GM23248 (cell line): ENCODE data around the gene BRF1. TPM values are rescaled to one million over a fixed set of nuclear protein-coding genes. Genes with fewer than 3 reads are reported as not detected.
"Not testable (repeated sequence)": the region's sequence is repeated elsewhere in the genome, so short reads cannot be mapped to it uniquely, and the experiment has no call there.

ENCODE experiments used
- DNase-seq: peaks from one replicate; pipeline ENCODE4 v3.0.0-alpha.2; 2015
- H2AFZ ChIP-seq: fragments of 200-600 bp; sonication (generic); 2 replicates; pipeline ENCODE4 v1.6.1; 2016; ENCODE audit warnings: antibody characterized with exemption
- H3F3A ChIP-seq: fragments of 200-600 bp; sonication (generic); 2 replicates; pipeline ENCODE4 v1.6.1; 2016; ENCODE audit warnings: mild to moderate bottlenecking, antibody characterized with exemption, mixed run types; ENCODE audit not compliant: insufficient read depth
- H3K27ac ChIP-seq: fragments of 200-600 bp; sonication (generic); 2 replicates; pipeline ENCODE4 v1.5.1; 2016; ENCODE audit warnings: mild to moderate bottlenecking
- H3K27me3 ChIP-seq: fragments of 200-600 bp; sonication (generic); replicated peaks from 2 replicates; pipeline ENCODE4 v1.6.1; 2016; ENCODE audit warnings: mild to moderate bottlenecking; ENCODE audit not compliant: insufficient read depth
- H3K36me3 ChIP-seq: fragments of 200-600 bp; sonication (generic); 2 replicates; pipeline ENCODE4 v1.6.1; 2016; ENCODE audit warnings: low read depth, mild to moderate bottlenecking
- H3K4me1 ChIP-seq: fragments of 200-600 bp; sonication (generic); 2 replicates; pipeline ENCODE4 v1.6.1; 2016; ENCODE audit warnings: mild to moderate bottlenecking; ENCODE audit not compliant: insufficient read depth
- H3K4me2 ChIP-seq: fragments of 200-600 bp; sonication (generic); one replicate; pipeline ENCODE4 v1.6.1; 2016; ENCODE audit warnings: mild to moderate bottlenecking; ENCODE audit not compliant: unreplicated experiment
- H3K4me3 ChIP-seq: fragments of 200-600 bp; sonication (generic); 2 replicates; pipeline ENCODE4 v1.5.1; 2016; ENCODE audit warnings: mild to moderate bottlenecking
- H3K79me2 ChIP-seq: fragments of 200-600 bp; sonication (generic); 2 replicates; pipeline ENCODE4 v1.6.1; 2016; ENCODE audit warnings: mild to moderate bottlenecking; ENCODE audit not compliant: insufficient read depth
- H3K9ac ChIP-seq: fragments of 200-600 bp; sonication (generic); 2 replicates; pipeline ENCODE4 v1.6.1; 2016; ENCODE audit warnings: mild to moderate bottlenecking
- H3K9me2 ChIP-seq: fragments of 200-600 bp; sonication (generic); 2 replicates; pipeline ENCODE4 v1.6.1; 2016; ENCODE audit warnings: mixed run types, mild to moderate bottlenecking, moderate library complexity; ENCODE audit not compliant: insufficient read depth
- H3K9me3 ChIP-seq: fragments of 200-600 bp; sonication (generic); one replicate; pipeline ENCODE4 v1.6.1; 2017; ENCODE audit warnings: low read depth
- H4K20me1 ChIP-seq: fragments of 200-600 bp; sonication (generic); 2 replicates; pipeline ENCODE4 v1.6.0; 2016; ENCODE audit not compliant: insufficient read depth
- EZH2 ChIP-seq: fragments of 200-600 bp; sonication (generic); IDR thresholded peaks from 2 replicates; pipeline ENCODE4 v1.6.1; 2018; ENCODE audit warnings: antibody characterized with exemption, mild to moderate bottlenecking; ENCODE audit not compliant: insufficient read depth, poor library complexity, severe bottlenecking
- EZH2phosphoT487 ChIP-seq: fragments of 200-600 bp; sonication (generic); IDR thresholded peaks from 2 replicates; pipeline ENCODE4 v1.6.1; 2018; ENCODE audit warnings: antibody characterized with exemption, moderate library complexity, mild to moderate bottlenecking, low read depth; ENCODE audit not compliant: insufficient read depth
- WGBS, 2 experiments: methylation state at CpG; one replicate each; pipeline ENCODE4 v1.1.6; 2015 to 2017; ENCODE audit warnings: low lambda C conversion rate in 2 of 2, low coverage in 1 of 2; ENCODE audit errors: missing lambda C conversion rate in 2 of 2; 5-methylcytosine and 5-hydroxymethylcytosine counted together
- in situ Hi-C: fragments of 300-500 bp; cut with MboI; formaldehyde crosslinking; loops from 2 replicates; pipeline ENCODE4 v1.15.0; 2020
- polyA plus RNA-seq: library from polyadenylated mRNA; unstranded; fragments of >200 nt; fragmentation: Nextera tagmentation; extraction: Ambion mirVana; gene quantifications from 2 replicates; pipeline ENCODE4 v1.2.1, GENCODE V29; 2016
- total RNA-seq: library from RNA; depleted of rRNA; stranded (reverse); fragments of >200 nt; shearing (Covaris generic); gene quantifications from 2 replicates; pipeline ENCODE4 v1.2.3, GENCODE V29; 2014

BRF1 gene
- total and polyA plus RNA-seq, 2 experiments from 2014 or later, result 10.5 to 27.0 TPM

DNA sequence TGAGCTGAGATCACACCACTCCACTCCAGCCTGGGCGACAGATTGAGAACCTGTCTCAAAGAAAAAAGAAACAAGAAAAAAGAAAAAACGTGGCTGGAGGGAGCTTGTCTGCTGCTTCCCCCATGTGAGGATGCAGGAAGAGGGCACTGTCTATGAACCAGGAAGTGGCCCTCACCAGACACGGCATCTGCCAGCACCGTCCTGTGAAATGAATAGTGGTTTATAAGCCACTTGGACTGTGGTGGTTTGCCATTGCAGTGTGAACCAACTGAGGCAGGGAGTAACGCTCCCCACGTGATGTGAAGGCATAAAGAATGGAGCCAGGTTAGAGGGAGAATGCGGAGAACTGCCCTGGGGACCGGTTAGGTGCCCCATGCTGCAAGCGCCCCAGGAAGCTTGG lies 4.5 kb upstream of the BRF1 start:
- TF ChIP-seq EZH2phosphoT487 (no peak), EZH2 (no peak)
- H3K4me3 ChIP-seq, result no peak overlapping the region
- no peak for DNase-seq
- 80 to 88% methylated on average over 9 of the region's 9 CpGs for WGBS, 2 experiments
- H2AFZ ChIP-seq, result no peak overlapping the region
- no peaks in the 10 kb centered on the region for H4K20me1 ChIP-seq
- no peaks in the 10 kb centered on the region for H3K9me2 ChIP-seq
- in situ Hi-C loops, result no loop called here
- no peaks in the 10 kb centered on the region for H3K27me3 ChIP-seq
- no peaks in the 10 kb centered on the region for H3K36me3 ChIP-seq
- no peaks in the 10 kb centered on the region for H3F3A ChIP-seq
- H3K9me3 ChIP-seq, result no peaks in the 10 kb centered on the region
- no peaks in the 10 kb centered on the region for H3K79me2 ChIP-seq
- no peak overlapping the region for H3K27ac ChIP-seq
- H3K4me1 ChIP-seq, result no peaks in the 10 kb centered on the region
- no peak overlapping the region for H3K4me2 ChIP-seq
- H3K9ac ChIP-seq, result no peak overlapping the region

DNA sequence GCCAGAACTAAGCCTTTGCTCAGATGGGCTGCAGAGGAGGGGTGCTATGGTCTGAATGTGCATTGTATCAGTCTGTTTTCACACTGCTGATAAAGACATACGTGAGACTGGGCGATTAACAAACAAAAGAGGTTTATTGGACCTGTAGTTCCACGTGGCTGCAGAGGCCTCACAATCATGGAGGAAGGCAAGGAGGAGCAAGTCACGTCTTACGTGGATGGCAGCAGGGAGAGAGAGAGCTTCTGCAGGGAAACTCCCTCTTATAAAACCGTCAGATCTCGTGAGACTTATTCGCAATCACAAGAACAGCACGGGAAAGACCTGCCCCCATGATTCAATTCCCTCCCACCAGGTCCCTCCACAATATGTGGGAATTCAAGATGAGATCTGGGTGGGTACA lies 3.8 kb upstream of the BRF1 start:
- no peak overlapping the region for H3K4me2 ChIP-seq
- H3K27ac ChIP-seq, result no peak overlapping the region
- TF ChIP-seq EZH2, result no peak
- TF ChIP-seq EZH2phosphoT487, result no peak
- no peaks in the 10 kb centered on the region for H3K9me3 ChIP-seq
- H2AFZ ChIP-seq, result no peak overlapping the region
- no peak overlapping the region for H3K4me3 ChIP-seq
- 78% methylated on average over 9 of the region's 9 CpGs for WGBS, 2 experiments
- H3K9me2 ChIP-seq, result no peaks in the 10 kb centered on the region
- H3K79me2 ChIP-seq, result peaks cover 5% of the 10 kb centered on the region
- no peaks in the 10 kb centered on the region for H3F3A ChIP-seq
- in situ Hi-C loops, result no loop called here
- no peak for DNase-seq
- H4K20me1 ChIP-seq, result no peaks in the 10 kb centered on the region
- no peaks in the 10 kb centered on the region for H3K27me3 ChIP-seq
- no peaks in the 10 kb centered on the region for H3K36me3 ChIP-seq
- no peak overlapping the region for H3K9ac ChIP-seq
- no peaks in the 10 kb centered on the region for H3K4me1 ChIP-seq

DNA sequence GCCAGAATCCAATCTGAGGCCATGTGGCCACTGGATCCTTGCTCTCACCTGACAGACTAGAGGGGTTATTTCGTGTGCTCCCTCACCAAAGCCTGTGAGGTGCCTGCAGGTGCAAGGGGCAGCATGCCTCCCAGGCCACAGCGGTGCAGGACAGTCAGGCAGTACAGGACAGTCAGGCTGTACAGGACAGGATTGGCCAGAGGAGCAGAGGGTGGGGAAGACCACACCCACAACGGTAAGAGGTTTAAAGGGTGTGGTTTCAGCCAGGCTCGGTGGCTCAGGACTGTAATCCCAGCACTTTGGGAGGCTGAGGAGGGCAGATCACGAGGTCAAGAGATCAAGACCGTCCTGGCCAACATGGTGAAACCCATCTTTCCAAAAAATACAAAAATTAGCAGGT lies 3.1 kb upstream of the BRF1 start:
- Histone ChIP-seq H3K36me3 (no peaks in the 10 kb centered on the region), H3K27ac (no peak overlapping the region), H4K20me1 (no peaks in the 10 kb centered on the region), H3K9me3 (no peaks in the 10 kb centered on the region), H3K4me3 (no peak overlapping the region), H3K9ac (no peak overlapping the region), H3K9me2 (no peaks in the 10 kb centered on the region), H3K4me1 (no peaks in the 10 kb centered on the region), H3F3A (no peaks in the 10 kb centered on the region), H3K4me2 (no peak overlapping the region), H3K27me3 (no peaks in the 10 kb centered on the region), H2AFZ (no peak overlapping the region), H3K79me2 (peaks cover 11% of the 10 kb centered on the region)
- DNase-seq, result no peak
- 77 to 78% methylated on average over 6 of the region's 6 CpGs for WGBS, 2 experiments
- no peak for TF ChIP-seq EZH2
- TF ChIP-seq EZH2phosphoT487, result no peak
- in situ Hi-C loops, result no loop called here

DNA sequence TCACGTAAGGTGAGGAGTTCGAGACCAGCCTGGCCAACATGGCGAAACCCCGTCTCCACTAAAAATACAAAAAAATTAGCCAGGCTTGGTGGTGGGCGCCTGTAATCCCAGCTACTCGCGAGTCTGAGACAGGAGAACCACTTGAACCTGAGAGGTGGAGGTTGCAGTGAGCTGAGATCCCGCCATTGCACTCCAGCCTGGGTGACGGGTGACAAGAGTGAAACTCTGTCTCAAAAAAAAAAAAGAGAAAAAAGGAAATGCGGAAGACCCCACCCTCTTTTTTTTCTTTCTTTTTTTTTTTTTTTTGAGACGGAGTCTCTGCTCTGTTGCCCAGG lies 1.1 kb upstream of the BRF1 start:
- H3K4me2 ChIP-seq, H3K36me3 ChIP-seq, H4K20me1 ChIP-seq, H3F3A ChIP-seq, DNase-seq, H3K9me3 ChIP-seq, H3K27me3 ChIP-seq, in situ Hi-C loops, H3K4me1 ChIP-seq, H3K9me2 ChIP-seq, H3K27ac ChIP-seq, H3K9ac ChIP-seq: not testable (repeated sequence)
- H3K79me2 ChIP-seq, result peaks cover 31% of the 10 kb centered on the region
- 0 out of 2 replicates have a peak overlapping the region, but pooled peaks have one; percentile 73 for H3K4me3 ChIP-seq
- H2AFZ ChIP-seq, result peak overlapping the region; percentile 77; the same call in 1 of the 2 replicates
- WGBS, 2 experiments, result 75 to 87% methylated on average over 10 to 11 of the region's 11 CpGs
